ENCODE measurements around the gene CDH26.

DNA sequence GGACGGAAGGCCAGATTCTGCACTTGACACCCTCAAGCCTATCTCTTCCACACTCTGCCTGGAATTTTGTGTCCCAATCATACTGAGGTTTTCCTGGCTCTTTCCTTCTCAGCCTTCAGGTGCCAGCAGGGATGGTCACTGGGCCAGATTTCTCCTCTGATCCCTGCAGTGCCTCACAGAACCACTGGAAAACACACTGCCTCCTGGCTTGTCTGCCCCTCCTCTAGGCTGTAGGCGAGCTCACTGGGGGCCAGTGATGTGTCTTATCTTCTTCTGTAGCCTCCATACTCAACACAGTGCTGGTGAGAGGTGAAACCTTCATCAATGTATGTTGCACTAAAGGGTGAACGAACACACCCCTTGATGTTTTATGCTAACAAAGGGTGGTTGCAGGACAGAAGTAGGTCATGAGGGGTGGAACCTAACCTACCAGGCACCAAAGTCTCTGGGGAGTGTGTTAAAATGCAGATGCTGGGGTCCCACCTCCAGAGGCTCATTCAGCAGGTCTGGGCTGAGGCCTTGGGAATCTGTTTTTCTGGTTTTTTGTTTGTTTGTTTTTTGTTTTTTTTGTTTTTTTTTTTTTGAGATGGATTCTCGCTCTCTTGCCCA is 80.3 kb downstream of the CDH26 start:
- TF ChIP-seq, protein P1, sequence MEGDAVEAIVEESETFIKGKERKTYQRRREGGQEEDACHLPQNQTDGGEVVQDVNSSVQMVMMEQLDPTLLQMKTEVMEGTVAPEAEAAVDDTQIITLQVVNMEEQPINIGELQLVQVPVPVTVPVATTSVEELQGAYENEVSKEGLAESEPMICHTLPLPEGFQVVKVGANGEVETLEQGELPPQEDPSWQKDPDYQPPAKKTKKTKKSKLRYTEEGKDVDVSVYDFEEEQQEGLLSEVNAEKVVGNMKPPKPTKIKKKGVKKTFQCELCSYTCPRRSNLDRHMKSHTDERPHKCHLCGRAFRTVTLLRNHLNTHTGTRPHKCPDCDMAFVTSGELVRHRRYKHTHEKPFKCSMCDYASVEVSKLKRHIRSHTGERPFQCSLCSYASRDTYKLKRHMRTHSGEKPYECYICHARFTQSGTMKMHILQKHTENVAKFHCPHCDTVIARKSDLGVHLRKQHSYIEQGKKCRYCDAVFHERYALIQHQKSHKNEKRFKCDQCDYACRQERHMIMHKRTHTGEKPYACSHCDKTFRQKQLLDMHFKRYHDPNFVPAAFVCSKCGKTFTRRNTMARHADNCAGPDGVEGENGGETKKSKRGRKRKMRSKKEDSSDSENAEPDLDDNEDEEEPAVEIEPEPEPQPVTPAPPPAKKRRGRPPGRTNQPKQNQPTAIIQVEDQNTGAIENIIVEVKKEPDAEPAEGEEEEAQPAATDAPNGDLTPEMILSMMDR (IDR thresholded peaks at IDR 0.05): no peak
- TF ChIP-seq POLR2A (IDR thresholded peaks at IDR 0.05): no peak
